ENCODE data around the gene KCNJ18. TPM values are rescaled to one million over a fixed set of nuclear protein-coding genes. Genes with fewer than 3 reads are reported as not detected.
"Not testable (repeated sequence)": the region's sequence is repeated elsewhere in the genome, so short reads cannot be mapped to it uniquely, and the experiment has no call there.

Gene KCNJ18
- total and polyA plus RNA-seq, 2 experiments from 2014 or later = not detected

DNA sequence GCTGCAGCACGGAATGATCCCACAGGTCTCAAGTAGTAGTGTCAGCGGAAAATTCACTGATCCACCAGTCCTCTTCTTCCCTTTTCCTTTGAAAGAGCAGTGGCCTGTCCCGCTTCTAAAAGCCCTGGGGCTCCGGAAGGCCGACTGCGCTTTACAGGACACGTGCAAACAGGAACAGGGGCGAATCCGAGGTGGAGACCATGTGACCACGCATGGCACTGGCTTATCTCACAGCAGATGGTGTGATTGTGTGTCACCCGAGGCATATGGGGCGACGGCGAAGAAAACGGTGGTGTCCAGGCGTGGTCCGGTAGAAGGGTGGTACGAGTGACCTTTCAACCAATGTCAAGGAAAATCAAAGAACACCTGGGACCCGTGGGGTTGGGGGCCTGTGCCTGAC is 12.0 kb upstream of the KCNJ18 start:
- whole genome bisulfite sequencing (ENCODE audit: low lambda C conversion rate, missing lambda C conversion rate) = 81% methylated on average over 19 of the region's 19 CpGs
- no peaks in the 10 kb centered on the region for H3K9me2 ChIP-seq (replicated peaks; ENCODE audit: insufficient read depth)
- no peak overlapping the region for H3K27ac ChIP-seq
- H3K9me3 ChIP-seq (ENCODE audit: low read depth) = no peaks in the 10 kb centered on the region
- no peaks in the 10 kb centered on the region for H3K4me1 ChIP-seq (ENCODE audit: insufficient read depth)
- no peak overlapping the region for H2AFZ ChIP-seq
- TF ChIP-seq, protein P1, sequence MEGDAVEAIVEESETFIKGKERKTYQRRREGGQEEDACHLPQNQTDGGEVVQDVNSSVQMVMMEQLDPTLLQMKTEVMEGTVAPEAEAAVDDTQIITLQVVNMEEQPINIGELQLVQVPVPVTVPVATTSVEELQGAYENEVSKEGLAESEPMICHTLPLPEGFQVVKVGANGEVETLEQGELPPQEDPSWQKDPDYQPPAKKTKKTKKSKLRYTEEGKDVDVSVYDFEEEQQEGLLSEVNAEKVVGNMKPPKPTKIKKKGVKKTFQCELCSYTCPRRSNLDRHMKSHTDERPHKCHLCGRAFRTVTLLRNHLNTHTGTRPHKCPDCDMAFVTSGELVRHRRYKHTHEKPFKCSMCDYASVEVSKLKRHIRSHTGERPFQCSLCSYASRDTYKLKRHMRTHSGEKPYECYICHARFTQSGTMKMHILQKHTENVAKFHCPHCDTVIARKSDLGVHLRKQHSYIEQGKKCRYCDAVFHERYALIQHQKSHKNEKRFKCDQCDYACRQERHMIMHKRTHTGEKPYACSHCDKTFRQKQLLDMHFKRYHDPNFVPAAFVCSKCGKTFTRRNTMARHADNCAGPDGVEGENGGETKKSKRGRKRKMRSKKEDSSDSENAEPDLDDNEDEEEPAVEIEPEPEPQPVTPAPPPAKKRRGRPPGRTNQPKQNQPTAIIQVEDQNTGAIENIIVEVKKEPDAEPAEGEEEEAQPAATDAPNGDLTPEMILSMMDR (IDR thresholded peaks at IDR 0.05; ENCODE audit: poor library complexity) = no peak
- no peak for TF ChIP-seq EZH2phosphoT487 (IDR thresholded peaks at IDR 0.05; ENCODE audit: low read depth, severe bottlenecking, unreplicated experiment)
- TF ChIP-seq EZH2 (IDR thresholded peaks at IDR 0.05; ENCODE audit: borderline replicate concordance) = no peak
- no peak overlapping the region for H3K4me2 ChIP-seq
- no peaks in the 10 kb centered on the region for H3K36me3 ChIP-seq (replicated peaks; ENCODE audit: insufficient read depth, low read depth)
- H3K4me3 ChIP-seq = no peak overlapping the region
- H3K27me3 ChIP-seq = no peaks in the 10 kb centered on the region
- H3K79me2 ChIP-seq = no peaks in the 10 kb centered on the region
- no peak for DNase-seq (ENCODE audit: low spot score)
- no peaks in the 10 kb centered on the region for H4K20me1 ChIP-seq (ENCODE audit: insufficient read depth, poor library complexity, severe bottlenecking)

DNA sequence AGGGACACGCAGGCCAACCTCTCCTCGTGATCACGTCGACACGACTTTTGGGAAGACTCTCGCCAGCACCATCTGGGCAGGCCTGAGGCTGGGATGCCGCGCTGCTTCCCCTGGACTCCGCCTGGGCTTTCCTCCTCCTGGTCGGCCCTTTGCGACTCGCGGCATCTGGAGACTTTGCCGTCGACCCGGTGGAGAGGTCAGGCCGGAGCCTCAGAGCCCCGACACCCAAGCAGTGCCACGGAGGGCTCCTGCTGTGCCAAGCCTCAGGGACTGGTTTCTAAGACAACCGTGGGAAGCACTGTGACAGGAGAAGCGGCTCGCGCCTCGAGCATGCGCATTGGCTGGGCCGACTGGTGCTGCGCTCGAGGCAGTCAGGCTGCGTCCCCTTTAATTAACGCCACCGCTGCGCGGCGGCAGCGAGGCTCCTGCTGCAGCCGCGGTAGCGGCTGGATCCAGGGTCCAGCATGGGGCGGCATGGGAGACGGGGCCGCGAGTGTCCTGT is 11.4 kb upstream of the KCNJ18 start:
- H3K9me3 ChIP-seq (ENCODE audit: low read depth); H3K27me3 ChIP-seq; H3K36me3 ChIP-seq (replicated peaks; ENCODE audit: insufficient read depth, low read depth); H2AFZ ChIP-seq; H3K79me2 ChIP-seq; DNase-seq (ENCODE audit: low spot score); H3K9me2 ChIP-seq (replicated peaks; ENCODE audit: insufficient read depth); H4K20me1 ChIP-seq (ENCODE audit: insufficient read depth, poor library complexity, severe bottlenecking); H3K4me3 ChIP-seq; H3K4me2 ChIP-seq; H3K27ac ChIP-seq; H3K4me1 ChIP-seq (ENCODE audit: insufficient read depth): not testable (repeated sequence)
- 91% methylated on average over 42 of the region's 42 CpGs for WGBS (ENCODE audit: low lambda C conversion rate, missing lambda C conversion rate)

DNA sequence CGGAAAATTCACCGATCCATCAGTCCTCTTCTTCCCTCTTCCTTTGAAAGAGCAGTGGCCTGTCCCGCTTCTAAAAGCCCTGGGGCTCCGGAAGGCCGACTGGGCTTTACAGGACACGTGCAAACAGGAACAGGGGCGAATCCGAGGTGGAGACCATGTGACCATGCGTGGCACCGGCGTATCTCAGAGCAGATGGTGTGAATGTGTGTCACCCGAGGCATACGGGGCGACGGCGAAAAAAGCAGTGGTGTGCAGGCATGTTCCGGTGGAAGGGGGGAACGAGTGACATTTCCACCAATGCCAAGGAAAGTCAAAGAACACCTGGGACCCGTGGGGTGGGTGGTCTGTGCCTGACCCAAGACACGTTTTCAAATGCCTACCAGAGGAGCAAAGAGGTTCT is 10.7 kb upstream of the KCNJ18 start:
- H3K27ac ChIP-seq; H2AFZ ChIP-seq; H3K4me2 ChIP-seq; H3K27me3 ChIP-seq; H3K9me3 ChIP-seq (ENCODE audit: low read depth); H3K4me3 ChIP-seq; H3K79me2 ChIP-seq; H4K20me1 ChIP-seq (ENCODE audit: insufficient read depth, poor library complexity, severe bottlenecking); H3K9me2 ChIP-seq (replicated peaks; ENCODE audit: insufficient read depth); H3K4me1 ChIP-seq (ENCODE audit: insufficient read depth); H3K36me3 ChIP-seq (replicated peaks; ENCODE audit: insufficient read depth, low read depth); DNase-seq (ENCODE audit: low spot score): not testable (repeated sequence)
- 82% methylated on average over 19 of the region's 20 CpGs for WGBS (ENCODE audit: low lambda C conversion rate, missing lambda C conversion rate)

DNA sequence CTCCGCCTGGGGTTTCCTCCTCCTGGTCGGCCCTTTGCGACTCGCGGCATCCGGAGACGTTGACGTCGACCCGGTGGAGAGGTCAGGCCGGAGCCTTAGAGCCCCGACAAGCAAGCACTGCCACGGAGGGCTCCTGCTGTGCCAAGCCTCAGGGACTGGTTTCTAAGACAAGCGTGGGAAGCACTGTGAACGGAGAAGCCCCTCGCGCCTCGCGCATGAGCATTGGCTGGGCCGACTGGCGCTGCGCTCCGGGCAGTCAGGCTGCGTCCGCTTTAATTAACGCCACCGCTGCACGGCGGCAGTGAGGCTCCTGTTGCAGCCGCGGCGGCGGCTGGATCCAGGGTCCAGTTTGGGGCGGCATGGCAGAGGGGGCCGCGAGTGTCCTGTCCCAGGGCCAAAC is 10.2 kb upstream of the KCNJ18 start:
- not testable (repeated sequence) for H3K9me2 ChIP-seq (replicated peaks; ENCODE audit: insufficient read depth); H4K20me1 ChIP-seq (ENCODE audit: insufficient read depth, poor library complexity, severe bottlenecking); H3K79me2 ChIP-seq; H3K27me3 ChIP-seq; H3K27ac ChIP-seq; H2AFZ ChIP-seq; H3K4me2 ChIP-seq; H3K4me1 ChIP-seq (ENCODE audit: insufficient read depth); H3K4me3 ChIP-seq; H3K9me3 ChIP-seq (ENCODE audit: low read depth); DNase-seq (ENCODE audit: low spot score); H3K36me3 ChIP-seq (replicated peaks; ENCODE audit: insufficient read depth, low read depth)
- whole genome bisulfite sequencing (ENCODE audit: low lambda C conversion rate, missing lambda C conversion rate) = 91% methylated on average over 32 of the region's 36 CpGs

DNA sequence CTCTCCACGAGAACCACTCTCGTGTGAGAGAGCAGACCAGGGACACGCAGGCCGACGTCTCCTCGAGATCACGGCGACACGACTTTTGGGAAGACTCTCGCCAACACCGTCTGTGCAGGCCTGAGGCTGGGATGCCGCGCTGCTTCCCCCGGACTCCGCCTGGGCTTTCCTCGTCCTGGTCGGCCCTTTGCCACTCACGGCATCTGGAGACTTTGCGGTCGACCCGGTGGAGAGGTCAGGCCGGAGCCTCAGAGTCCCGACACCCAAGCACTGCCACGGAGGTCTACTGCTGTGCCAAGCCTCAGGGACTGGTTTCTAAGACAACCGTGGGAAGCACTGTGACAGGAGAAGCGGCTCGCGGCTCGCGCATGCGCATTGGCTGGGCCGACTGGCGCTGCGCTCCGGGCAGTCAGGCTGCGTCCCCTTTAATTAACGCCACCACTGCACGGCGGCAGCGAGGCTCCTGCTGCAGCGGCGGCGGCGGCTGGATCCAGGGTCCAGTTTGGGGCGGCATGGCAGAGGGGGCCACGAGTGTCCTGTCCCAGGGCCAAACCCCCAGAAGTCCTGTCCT is 9.1 kb upstream of the KCNJ18 start:
- not testable (repeated sequence) for H3K9me2 ChIP-seq (replicated peaks; ENCODE audit: insufficient read depth); H4K20me1 ChIP-seq (ENCODE audit: insufficient read depth, poor library complexity, severe bottlenecking); H3K36me3 ChIP-seq (replicated peaks; ENCODE audit: insufficient read depth, low read depth); H3K4me1 ChIP-seq (ENCODE audit: insufficient read depth); H2AFZ ChIP-seq; H3K27me3 ChIP-seq; H3K9me3 ChIP-seq (ENCODE audit: low read depth); H3K4me2 ChIP-seq; DNase-seq (ENCODE audit: low spot score); H3K27ac ChIP-seq; H3K4me3 ChIP-seq; H3K79me2 ChIP-seq
- 86% methylated on average over 32 of the region's 46 CpGs for WGBS (ENCODE audit: low lambda C conversion rate, missing lambda C conversion rate)

DNA sequence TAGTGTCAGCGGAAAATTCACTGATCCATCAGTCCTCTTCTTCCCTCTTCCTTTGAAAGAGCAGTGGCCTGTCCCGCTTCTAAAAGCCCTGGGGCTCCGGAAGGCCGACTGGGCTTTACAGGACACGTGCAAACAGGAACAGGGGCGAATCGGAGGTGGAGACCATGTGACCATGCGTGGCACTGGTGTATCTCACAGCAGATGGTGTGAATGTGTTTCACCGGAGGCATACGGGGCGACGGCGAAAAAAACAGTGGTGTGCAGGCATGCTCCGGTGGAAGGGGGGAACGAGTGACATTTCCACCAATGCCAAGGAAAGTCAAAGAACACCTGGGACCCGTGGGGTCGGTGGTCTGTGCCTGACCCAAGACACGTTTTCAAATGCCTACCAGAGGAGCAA is 8.4 kb upstream of the KCNJ18 start:
- not testable (repeated sequence) for H3K27ac ChIP-seq; H4K20me1 ChIP-seq (ENCODE audit: insufficient read depth, poor library complexity, severe bottlenecking); H3K4me3 ChIP-seq; H3K9me2 ChIP-seq (replicated peaks; ENCODE audit: insufficient read depth); DNase-seq (ENCODE audit: low spot score); H3K27me3 ChIP-seq; H3K36me3 ChIP-seq (replicated peaks; ENCODE audit: insufficient read depth, low read depth); H3K79me2 ChIP-seq; H3K9me3 ChIP-seq (ENCODE audit: low read depth); H3K4me1 ChIP-seq (ENCODE audit: insufficient read depth); H3K4me2 ChIP-seq; H2AFZ ChIP-seq
- 83% methylated on average over 15 of the region's 18 CpGs for WGBS (ENCODE audit: low lambda C conversion rate, missing lambda C conversion rate)

DNA sequence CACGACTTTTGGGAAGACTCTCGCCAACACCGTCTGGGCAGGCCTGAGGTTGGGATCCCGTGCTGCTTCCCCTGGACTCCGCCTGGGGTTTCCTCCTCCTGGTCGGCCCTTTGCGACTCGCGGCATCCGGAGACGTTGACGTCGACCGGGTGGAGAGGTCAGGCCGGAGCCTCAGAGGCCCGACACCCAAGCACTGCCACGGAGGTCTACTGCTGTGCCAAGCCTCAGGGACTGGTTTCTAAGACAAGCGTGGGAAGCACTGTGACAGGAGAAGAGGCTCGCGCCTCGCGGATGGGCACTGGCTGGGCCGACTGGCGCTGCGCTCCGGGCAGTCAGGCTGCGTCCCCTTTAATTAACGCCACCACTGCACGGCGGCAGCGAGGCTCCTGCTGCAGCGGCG is 7.9 kb upstream of the KCNJ18 start:
- not testable (repeated sequence) for H3K9me2 ChIP-seq (replicated peaks; ENCODE audit: insufficient read depth); H3K4me3 ChIP-seq; H3K9me3 ChIP-seq (ENCODE audit: low read depth); H3K79me2 ChIP-seq; DNase-seq (ENCODE audit: low spot score); H4K20me1 ChIP-seq (ENCODE audit: insufficient read depth, poor library complexity, severe bottlenecking); H3K4me1 ChIP-seq (ENCODE audit: insufficient read depth); H2AFZ ChIP-seq; H3K4me2 ChIP-seq; H3K36me3 ChIP-seq (replicated peaks; ENCODE audit: insufficient read depth, low read depth); H3K27ac ChIP-seq; H3K27me3 ChIP-seq
- WGBS (ENCODE audit: low lambda C conversion rate, missing lambda C conversion rate) = 94% methylated on average over 23 of the region's 33 CpGs

DNA sequence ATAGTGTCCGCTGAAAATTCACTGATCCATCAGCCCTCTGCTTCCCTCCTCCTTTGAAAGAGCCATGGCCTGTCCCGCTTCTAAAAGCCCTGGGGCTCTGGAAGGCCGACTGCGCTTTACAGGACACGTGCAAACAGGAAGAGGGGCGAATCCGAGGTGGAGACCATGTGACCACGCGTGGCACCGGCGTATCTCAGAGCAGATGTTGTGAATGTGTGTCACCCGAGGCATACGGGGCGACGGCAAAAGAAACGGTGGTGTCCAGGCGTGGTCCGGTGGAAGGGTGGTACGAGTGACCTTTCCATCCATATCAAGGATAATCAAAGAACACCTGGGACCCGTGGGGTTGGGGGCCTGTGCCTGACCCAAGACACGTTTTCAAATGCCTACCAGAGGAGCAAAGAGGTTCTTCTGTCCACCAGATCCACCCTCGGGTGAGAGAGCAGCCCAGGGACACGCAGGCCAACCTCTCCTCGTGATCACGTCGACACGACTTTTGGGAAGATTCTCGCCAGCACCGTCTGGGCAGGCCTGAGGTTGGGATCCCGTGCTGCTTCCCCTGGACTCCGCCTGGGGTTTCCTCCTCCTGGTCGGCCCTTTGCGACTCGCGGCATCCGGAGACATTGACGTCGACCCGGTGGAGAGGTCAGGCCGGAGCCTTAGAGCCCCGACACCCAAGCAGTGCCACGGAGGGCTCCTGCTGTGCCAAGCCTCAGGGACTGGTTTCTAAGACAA is 7.1 kb upstream of the KCNJ18 start:
- H3K36me3 ChIP-seq (replicated peaks; ENCODE audit: insufficient read depth, low read depth); H4K20me1 ChIP-seq (ENCODE audit: insufficient read depth, poor library complexity, severe bottlenecking); H3K4me3 ChIP-seq; H3K79me2 ChIP-seq; H3K9me3 ChIP-seq (ENCODE audit: low read depth); H2AFZ ChIP-seq; H3K9me2 ChIP-seq (replicated peaks; ENCODE audit: insufficient read depth); H3K4me1 ChIP-seq (ENCODE audit: insufficient read depth); DNase-seq (ENCODE audit: low spot score); H3K27me3 ChIP-seq; H3K4me2 ChIP-seq; H3K27ac ChIP-seq: not testable (repeated sequence)
- 88% methylated on average over 38 of the region's 42 CpGs for WGBS (ENCODE audit: low lambda C conversion rate, missing lambda C conversion rate)
